Bronchial epithelial cell (primary cell): Measurements from ENCODE around the gene MEOX1. TPM values are rescaled to one million over a fixed set of nuclear protein-coding genes. Genes with fewer than 3 reads are reported as not detected.

ENCODE experiments used
- DNase-seq: peaks from one replicate; pipeline ENCODE4 v3.0.0-alpha.2; 2010; ENCODE audit warnings: low read depth
- FAIRE-seq: peaks from 2 replicates; lab custom pipeline; 2011; peaks lifted over from hg19 to GRCh38; lab: Jason Lieb, UNC
- H3K27me3 ChIP-seq: 2 replicates; pipeline ENCODE4 v1.5.1; 2011; ENCODE audit warnings: low read length; ENCODE audit not compliant: control insufficient read depth, insufficient read depth
- H3K36me3 ChIP-seq: 2 replicates; pipeline ENCODE4 v1.5.1; 2011; ENCODE audit warnings: low read length; ENCODE audit not compliant: control insufficient read depth, insufficient read depth
- H3K4me3 ChIP-seq: 2 replicates; pipeline ENCODE4 v1.5.1; 2011; ENCODE audit warnings: mild to moderate bottlenecking, low read depth, low read length, control low read depth
- CTCF ChIP-seq: IDR thresholded peaks from 2 replicates; pipeline ENCODE4 v1.5.1; 2011; ENCODE audit warnings: mild to moderate bottlenecking, moderate library complexity, low read length, control low read depth, inconsistent platforms; ENCODE audit not compliant: insufficient read depth, severe bottlenecking
- total RNA-seq: library from RNA; depleted of rRNA; stranded (reverse); fragments of >200 nt; gene quantifications from 2 replicates; pipeline ENCODE4 v1.2.1, GENCODE V29; 2014

MEOX1 gene
- total RNA-seq, 1 donor from 2014 or later, result not detected

- no peaks in the 10 kb centered on the region for H3K36me3 ChIP-seq
- H3K4me3 ChIP-seq, result no peak overlapping the region
- DNase-seq (no peak), FAIRE-seq (no peak)
- H3K27me3 ChIP-seq, result no peaks in the 10 kb centered on the region
- TF ChIP-seq CTCF, result no peak
Observed at GRCh38 chr17:43670645-43671030, 8.9 kb upstream of the MEOX1 start.

- DNase-seq, result no peak
- FAIRE-seq, result no peak
- TF ChIP-seq CTCF, result no peak
- no peaks in the 10 kb centered on the region for H3K27me3 ChIP-seq
- H3K36me3 ChIP-seq, result no peaks in the 10 kb centered on the region
- H3K4me3 ChIP-seq, result no peak overlapping the region
Observed at GRCh38 chr17:43669971-43670644, 8.4 kb upstream of the MEOX1 start.

GRCh38 chr17:43667947-43668348 is 6.2 kb upstream of the MEOX1 start:
- H3K27me3 ChIP-seq, result no peaks in the 10 kb centered on the region
- H3K4me3 ChIP-seq, result no peak overlapping the region
- no peaks in the 10 kb centered on the region for H3K36me3 ChIP-seq
- TF ChIP-seq CTCF, result no peak
- DNase-seq, result peak; percentile 63
- FAIRE-seq, result no peak

- no peak for FAIRE-seq
- Histone ChIP-seq H3K36me3 (no peaks in the 10 kb centered on the region), H3K4me3 (no peak overlapping the region), H3K27me3 (no peaks in the 10 kb centered on the region)
- DNase-seq, result no peak
- TF ChIP-seq CTCF, result no peak
Observed at GRCh38 chr17:43667506-43667905, 5.8 kb upstream of the MEOX1 start.

GRCh38 chr17:43665937-43666236 is 4.2 kb upstream of the MEOX1 start:
- DNase-seq (no peak), FAIRE-seq (peak; percentile 70)
- Histone ChIP-seq H3K4me3 (no peak overlapping the region), H3K27me3 (no peaks in the 10 kb centered on the region), H3K36me3 (no peaks in the 10 kb centered on the region)
- no peak for TF ChIP-seq CTCF
